ENCODE results near the gene SNX5. TPM values are rescaled to one million over a fixed set of nuclear protein-coding genes. Genes with fewer than 3 reads are reported as not detected.
"Not testable (repeated sequence)": the region's sequence is repeated elsewhere in the genome, so short reads cannot be mapped to it uniquely, and the experiment has no call there.

The SNX5 gene
- total RNA-seq, 1 experiment from 2014 or later, result 176 TPM

GRCh38 chr20:17965042-17965697, 3.4 kb downstream of the SNX5 start:
- no peak for DNase-seq (ENCODE audit: low read depth, low spot score)
- in situ Hi-C loops (cut with HindIII; ENCODE audit: low pct_unique_long_range_greater_than_20kb, low sequenced_read_pairs), result no loop called here

- in situ Hi-C loops (cut with HindIII; ENCODE audit: low pct_unique_long_range_greater_than_20kb, low sequenced_read_pairs), result no loop called here
- no peak for DNase-seq (ENCODE audit: low read depth, low spot score)
Observed at GRCh38 chr20:17964632-17965031, 4.0 kb downstream of the SNX5 start.

DNA sequence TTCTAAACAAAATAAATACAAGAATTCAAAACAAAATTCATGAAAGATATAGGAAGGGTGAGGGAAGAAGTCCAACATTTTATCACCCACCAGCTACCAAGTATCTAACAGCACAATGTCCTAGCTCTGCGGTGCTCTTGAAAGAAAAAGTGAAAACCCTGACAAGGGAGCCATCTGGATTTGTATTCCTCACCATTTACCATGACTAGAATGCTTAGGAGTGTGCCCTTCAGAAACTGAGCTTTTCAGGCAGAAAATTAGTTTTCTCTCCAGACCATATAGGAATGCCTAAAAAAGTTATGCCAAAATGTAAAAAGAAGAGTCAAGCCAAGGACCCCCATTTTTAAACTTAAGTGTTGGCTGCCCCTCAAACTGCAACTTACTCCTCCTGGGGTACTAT, 4.5 kb downstream of the SNX5 start:
- in situ Hi-C loops (cut with HindIII; ENCODE audit: low pct_unique_long_range_greater_than_20kb, low sequenced_read_pairs), result no loop called here
- no peak for DNase-seq (ENCODE audit: low read depth, low spot score)

GRCh38 chr20:17963114-17963897, 5.3 kb downstream of the SNX5 start:
- in situ Hi-C loops (cut with HindIII; ENCODE audit: low pct_unique_long_range_greater_than_20kb, low sequenced_read_pairs), result no loop called here
- no peak for DNase-seq (ENCODE audit: low read depth, low spot score)

DNA sequence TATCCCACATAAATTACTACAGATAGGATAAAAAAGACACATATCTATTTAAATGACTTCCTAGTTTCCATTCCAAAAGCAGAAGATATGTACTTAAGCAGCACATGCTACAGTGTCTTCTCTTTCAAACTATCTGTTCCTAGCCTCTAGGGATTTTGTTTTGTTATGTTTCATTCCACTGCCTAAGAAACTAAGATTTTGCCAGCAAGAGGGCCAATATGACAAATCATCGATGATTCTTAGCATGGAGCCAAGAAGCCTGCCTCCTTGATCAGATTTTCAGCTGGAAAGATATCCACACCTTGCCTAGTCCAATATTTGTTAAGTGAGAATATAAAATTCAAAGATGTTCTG, 7.0 kb downstream of the SNX5 start:
- in situ Hi-C loops (cut with HindIII; ENCODE audit: low pct_unique_long_range_greater_than_20kb, low sequenced_read_pairs), result no loop called here
- DNase-seq (ENCODE audit: low read depth, low spot score), result no peak

- in situ Hi-C loops (cut with HindIII; ENCODE audit: low pct_unique_long_range_greater_than_20kb, low sequenced_read_pairs), result no loop called here
- no peak for DNase-seq (ENCODE audit: low read depth, low spot score)
Observed at GRCh38 chr20:17960927-17961586, 7.5 kb downstream of the SNX5 start.

DNA sequence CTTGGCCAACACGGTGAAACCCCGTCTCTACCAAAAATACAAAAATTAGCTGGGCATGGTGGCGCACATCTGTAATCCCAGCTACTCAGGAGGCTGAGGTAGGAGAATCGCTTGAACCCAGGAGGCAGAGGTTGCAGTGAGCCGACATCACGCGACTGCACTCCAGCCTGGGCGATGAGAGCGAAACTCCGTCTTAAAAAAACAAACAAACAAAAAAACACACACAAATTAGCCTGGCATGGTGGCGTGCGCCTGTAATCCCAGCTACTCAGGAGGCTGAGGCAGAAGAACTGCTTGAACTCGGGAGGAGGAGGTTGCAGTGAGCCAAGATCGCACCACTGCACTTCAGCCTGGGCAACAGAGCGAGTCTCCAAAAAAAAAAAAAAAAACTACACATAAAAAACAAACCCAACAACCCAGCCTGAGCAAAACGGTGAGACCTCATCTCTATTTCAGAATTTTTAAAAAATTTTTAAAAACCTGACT, 8.2 kb downstream of the SNX5 start:
- in situ Hi-C loops (cut with HindIII; ENCODE audit: low pct_unique_long_range_greater_than_20kb, low sequenced_read_pairs), result not testable (repeated sequence)

GRCh38 chr20:17959257-17959627, 9.4 kb downstream of the SNX5 start:
- in situ Hi-C loops (cut with HindIII; ENCODE audit: low pct_unique_long_range_greater_than_20kb, low sequenced_read_pairs), result no loop called here
- no peak for DNase-seq (ENCODE audit: low read depth, low spot score)

More for the DNA sequence above, 8.2 kb downstream of the SNX5 start:
- not testable (repeated sequence) for DNase-seq (ENCODE audit: low read depth, low spot score)

GRCh38 chr20:17958373-17959256, 10.0 kb downstream of the SNX5 start:
- DNase-seq (ENCODE audit: low read depth, low spot score), result no peak
- in situ Hi-C loops (cut with HindIII; ENCODE audit: low pct_unique_long_range_greater_than_20kb, low sequenced_read_pairs), result no loop called here

DNA sequence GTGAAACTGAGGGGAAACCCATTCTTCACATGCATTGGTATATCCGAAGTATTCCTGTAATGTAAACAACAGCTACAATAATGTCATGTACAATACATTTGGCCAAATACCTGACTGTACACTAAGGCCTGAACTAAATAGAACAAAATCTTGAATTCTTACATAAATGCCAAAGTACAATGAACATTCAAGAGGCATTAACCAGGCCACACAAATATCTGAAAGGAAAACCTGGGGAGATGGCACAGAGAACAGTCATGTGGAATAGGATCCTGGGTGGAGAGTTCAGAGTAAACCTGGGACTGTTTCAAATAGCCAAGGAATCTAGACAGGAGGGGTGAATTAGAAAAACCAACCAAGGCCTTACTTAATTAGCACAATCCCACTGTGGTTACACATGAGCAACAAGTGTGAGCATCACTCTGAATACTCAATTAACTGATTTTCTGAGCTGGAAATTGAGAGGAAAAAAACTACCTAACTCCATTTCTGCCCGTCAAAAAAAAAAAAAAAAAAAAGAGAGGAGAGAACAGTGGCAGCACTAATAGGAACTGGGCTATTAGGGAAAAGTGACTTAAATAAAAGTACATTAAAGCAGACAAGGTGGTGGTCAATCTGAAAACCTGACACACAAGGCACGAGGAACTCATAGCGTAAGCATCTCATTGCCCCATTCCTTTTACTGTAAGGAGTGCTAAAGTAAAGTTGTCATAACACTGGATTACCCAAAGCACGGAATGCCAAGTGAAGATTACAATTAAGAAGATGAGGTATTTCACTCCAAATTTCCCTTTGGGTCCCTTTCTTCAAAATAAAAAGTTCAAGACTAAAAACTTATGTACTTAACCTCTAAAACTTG, 10.9 kb downstream of the SNX5 start:
- in situ Hi-C loops (cut with HindIII; ENCODE audit: low pct_unique_long_range_greater_than_20kb, low sequenced_read_pairs), result no loop called here
- DNase-seq (ENCODE audit: low read depth, low spot score), result no peak

DNA sequence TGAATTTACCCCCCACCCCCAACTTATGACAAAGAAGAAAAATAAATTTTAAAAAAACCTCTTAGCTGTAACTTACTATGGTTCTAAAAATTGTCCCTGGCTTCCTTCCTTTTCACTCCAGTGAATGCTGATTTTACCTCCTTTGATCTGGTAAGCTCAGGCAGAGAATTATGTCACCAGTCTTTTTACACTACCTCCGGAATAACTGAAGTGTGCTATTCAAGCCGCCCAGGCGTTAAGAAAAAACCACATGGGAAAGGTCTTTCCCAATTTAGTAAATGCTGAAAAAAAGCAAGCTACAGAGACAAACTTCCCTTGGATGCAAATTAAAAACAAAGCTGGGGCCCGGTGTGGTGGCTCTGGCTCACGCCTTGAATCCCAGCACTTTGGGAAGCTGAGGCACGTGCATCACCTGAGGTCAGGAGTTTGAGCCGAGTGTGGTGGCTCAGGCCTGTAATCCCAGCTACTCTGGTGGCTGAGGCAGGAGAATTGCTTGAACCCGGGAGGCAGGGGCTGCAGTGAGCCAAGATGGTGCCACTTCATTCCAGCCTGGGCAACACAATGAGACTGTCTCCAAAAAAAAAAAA, 12.4 kb downstream of the SNX5 start:
- DNase-seq (ENCODE audit: low read depth, low spot score), result no peak
- in situ Hi-C loops (cut with HindIII; ENCODE audit: low pct_unique_long_range_greater_than_20kb, low sequenced_read_pairs), result no loop called here

DNA sequence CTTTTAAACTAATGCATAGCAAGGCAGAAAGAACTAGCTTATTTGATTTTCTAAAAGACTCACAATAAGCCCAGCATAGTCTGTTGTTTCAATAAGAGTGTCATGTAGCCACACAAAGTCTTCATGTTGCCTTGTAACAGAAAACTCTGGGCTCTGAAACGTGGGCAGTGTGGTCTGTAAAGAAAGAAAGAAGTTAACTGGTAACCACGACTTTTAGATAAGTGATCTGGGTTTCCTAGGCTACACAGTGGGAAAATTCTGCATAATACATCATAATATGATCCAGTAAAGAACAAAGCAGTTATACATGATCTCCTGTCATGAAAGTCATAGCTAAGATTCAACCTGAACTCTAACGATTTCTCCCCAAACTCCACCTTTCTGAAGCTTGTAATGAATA, 13.3 kb downstream of the SNX5 start:
- in situ Hi-C loops (cut with HindIII; ENCODE audit: low pct_unique_long_range_greater_than_20kb, low sequenced_read_pairs), result no loop called here
- no peak for DNase-seq (ENCODE audit: low read depth, low spot score)

- in situ Hi-C loops (cut with HindIII; ENCODE audit: low pct_unique_long_range_greater_than_20kb, low sequenced_read_pairs), result no loop called here
- DNase-seq (ENCODE audit: low read depth, low spot score), result no peak
Observed at GRCh38 chr20:17953935-17954334, 14.7 kb downstream of the SNX5 start.

GRCh38 chr20:17952692-17953684, 15.6 kb downstream of the SNX5 start:
- in situ Hi-C loops (cut with HindIII; ENCODE audit: low pct_unique_long_range_greater_than_20kb, low sequenced_read_pairs), result no loop called here
- DNase-seq (ENCODE audit: low read depth, low spot score), result no peak

DNA sequence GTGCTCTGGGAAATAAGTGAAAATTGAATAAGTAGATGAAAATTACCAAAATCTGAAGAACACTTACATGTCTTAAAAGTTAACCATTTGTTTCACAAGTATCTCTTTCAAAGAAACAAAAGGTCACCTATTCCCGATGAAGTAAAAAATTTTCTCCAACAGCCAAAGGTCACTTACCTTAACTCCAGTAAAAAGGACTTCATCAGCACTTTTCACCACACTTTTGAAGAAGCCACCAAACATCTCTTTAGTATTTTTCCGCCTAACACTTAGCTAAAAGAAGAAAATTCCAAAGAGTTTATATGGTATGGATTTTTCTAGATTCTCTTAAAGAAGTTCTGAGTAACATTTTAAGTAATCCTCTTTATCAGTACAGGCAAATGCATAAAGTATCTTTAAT, 17.3 kb downstream of the SNX5 start:
- in situ Hi-C loops (cut with HindIII; ENCODE audit: low pct_unique_long_range_greater_than_20kb, low sequenced_read_pairs), result no loop called here
- no peak for DNase-seq (ENCODE audit: low read depth, low spot score)

DNA sequence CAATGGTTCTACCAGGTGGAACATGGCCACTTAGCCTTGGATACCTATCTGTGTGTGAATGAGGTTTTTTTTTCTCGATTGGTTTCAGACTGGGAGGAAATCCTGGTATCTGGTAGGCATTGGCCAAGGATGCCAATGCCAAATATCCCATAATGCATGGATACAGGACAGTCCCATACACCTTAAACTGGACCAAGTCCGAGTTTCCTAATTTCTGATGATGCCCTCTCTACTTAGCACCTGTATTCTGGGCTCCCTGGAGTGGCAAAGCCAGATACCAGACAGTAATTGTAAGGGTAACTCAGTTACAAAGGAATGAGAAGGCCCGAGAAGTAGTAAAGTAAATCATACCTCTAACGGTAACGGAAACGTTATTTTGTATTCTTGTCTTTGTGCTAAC, 17.9 kb downstream of the SNX5 start:
- in situ Hi-C loops (cut with HindIII; ENCODE audit: low pct_unique_long_range_greater_than_20kb, low sequenced_read_pairs), result no loop called here
- no peak for DNase-seq (ENCODE audit: low read depth, low spot score)

Measured in SK-MEL-5 (cell line).